ENCODE data around the gene CLIP4. TPM values are rescaled to one million over a fixed set of nuclear protein-coding genes. Genes with fewer than 3 reads are reported as not detected.

CLIP4 gene
- total RNA-seq, 2 experiments from 2014 or later, result not detected

- H3K27ac ChIP-seq (ENCODE audit: low read depth, low read length, poor library complexity, severe bottlenecking), result no peak overlapping the region
- ChIA-PET POLR2A (interaction anchor here (0.7 kb wide), 1 partner anchor 1130 kb away, joined by 3 read pairs; no protein-coding TSS in a partner anchor), CTCF (ENCODE audit: unreplicated experiment) (no interaction called here)
- no peaks in the 10 kb centered on the region for H3K4me1 ChIP-seq (ENCODE audit: insufficient read depth, low read length, poor library complexity, severe bottlenecking)
- no peaks in the 10 kb centered on the region for H4K20me1 ChIP-seq (ENCODE audit: insufficient read depth, low read length)
- H3K4me2 ChIP-seq (ENCODE audit: low read length), result no peak overlapping the region
- H3K36me3 ChIP-seq (ENCODE audit: insufficient read depth, low read length), result no peaks in the 10 kb centered on the region
- no peak overlapping the region for H2AFZ ChIP-seq (ENCODE audit: low read length)
- no peaks in the 10 kb centered on the region for H3K9me3 ChIP-seq (ENCODE audit: low read length)
- H3K9me2 ChIP-seq (ENCODE audit: insufficient read depth, low read length), result no peaks in the 10 kb centered on the region
- TF ChIP-seq EZH2phosphoT487 (IDR thresholded peaks at IDR 0.05; ENCODE audit: borderline replicate concordance, low read depth, low read length) (no peak), CTCF (conservative IDR thresholded peaks at IDR 0.05; ENCODE audit: low read length) (no peak)
- no peaks in the 10 kb centered on the region for H3K79me2 ChIP-seq (ENCODE audit: insufficient read depth, low read depth, low read length)
- no TSS peak for BruUV-seq (replicated peaks)
- no peak overlapping the region for H3K4me3 ChIP-seq (ENCODE audit: low read depth, low read length, poor library complexity, severe bottlenecking)
- intact Hi-C loops (cut with micrococcal nuclease; ENCODE audit: unreplicated experiment), result no loop called here
- DNase-seq (ENCODE audit: low spot score), result no peak
Observed at GRCh38 chr2:29182920-29183319, 67.7 kb downstream of the CLIP4 start.

GRCh38 chr2:29184531-29184930 is 69.3 kb downstream of the CLIP4 start:
- H3K9me2 ChIP-seq (ENCODE audit: insufficient read depth, low read length), result no peaks in the 10 kb centered on the region
- no peak overlapping the region for H3K4me3 ChIP-seq (ENCODE audit: low read depth, low read length, poor library complexity, severe bottlenecking)
- intact Hi-C loops (cut with micrococcal nuclease; ENCODE audit: unreplicated experiment), result no loop called here
- no peak for DNase-seq (ENCODE audit: low spot score)
- no peaks in the 10 kb centered on the region for H3K36me3 ChIP-seq (ENCODE audit: insufficient read depth, low read length)
- no peaks in the 10 kb centered on the region for H3K79me2 ChIP-seq (ENCODE audit: insufficient read depth, low read depth, low read length)
- H3K27ac ChIP-seq (ENCODE audit: low read depth, low read length, poor library complexity, severe bottlenecking), result no peak overlapping the region
- no peaks in the 10 kb centered on the region for H3K9me3 ChIP-seq (ENCODE audit: low read length)
- TF ChIP-seq CTCF (conservative IDR thresholded peaks at IDR 0.05; ENCODE audit: low read length) (no peak), EZH2phosphoT487 (IDR thresholded peaks at IDR 0.05; ENCODE audit: borderline replicate concordance, low read depth, low read length) (no peak)
- peaks cover 11% of the 10 kb centered on the region for H3K4me1 ChIP-seq (ENCODE audit: insufficient read depth, low read length, poor library complexity, severe bottlenecking)
- ChIA-PET CTCF (ENCODE audit: unreplicated experiment) (no interaction called here), POLR2A (no interaction called here)
- no peak overlapping the region for H3K4me2 ChIP-seq (ENCODE audit: low read length)
- no peak overlapping the region for H2AFZ ChIP-seq (ENCODE audit: low read length)
- H4K20me1 ChIP-seq (ENCODE audit: insufficient read depth, low read length), result no peaks in the 10 kb centered on the region
- BruUV-seq (replicated peaks), result no TSS peak

- no peak overlapping the region for H2AFZ ChIP-seq (ENCODE audit: low read length)
- no peak overlapping the region for H3K27ac ChIP-seq (ENCODE audit: low read depth, low read length, poor library complexity, severe bottlenecking)
- H3K4me2 ChIP-seq (ENCODE audit: low read length), result no peak overlapping the region
- H3K79me2 ChIP-seq (ENCODE audit: insufficient read depth, low read depth, low read length), result no peaks in the 10 kb centered on the region
- POLR2A ChIA-PET, result no interaction called here
- H3K4me1 ChIP-seq (ENCODE audit: insufficient read depth, low read length, poor library complexity, severe bottlenecking), result peaks cover 17% of the 10 kb centered on the region
- TF ChIP-seq EZH2phosphoT487 (IDR thresholded peaks at IDR 0.05; ENCODE audit: borderline replicate concordance, low read depth, low read length) (no peak), CTCF (conservative IDR thresholded peaks at IDR 0.05; ENCODE audit: low read length) (no peak)
- CTCF ChIA-PET (ENCODE audit: unreplicated experiment), result no interaction called here
- no peaks in the 10 kb centered on the region for H3K9me3 ChIP-seq (ENCODE audit: low read length)
- intact Hi-C loops (cut with micrococcal nuclease; ENCODE audit: unreplicated experiment), result no loop called here
- no peaks in the 10 kb centered on the region for H3K36me3 ChIP-seq (ENCODE audit: insufficient read depth, low read length)
- DNase-seq (ENCODE audit: low spot score), result no peak
- H3K9me2 ChIP-seq (ENCODE audit: insufficient read depth, low read length), result no peaks in the 10 kb centered on the region
- no peaks in the 10 kb centered on the region for H4K20me1 ChIP-seq (ENCODE audit: insufficient read depth, low read length)
- no TSS peak for BruUV-seq (replicated peaks)
- H3K4me3 ChIP-seq (ENCODE audit: low read depth, low read length, poor library complexity, severe bottlenecking), result no peak overlapping the region
Observed at GRCh38 chr2:29186817-29187216, 71.6 kb downstream of the CLIP4 start.

Data from OCI-LY7 (cell line).